ENCODE data around the gene CCDC69.

Gene CCDC69

DNA sequence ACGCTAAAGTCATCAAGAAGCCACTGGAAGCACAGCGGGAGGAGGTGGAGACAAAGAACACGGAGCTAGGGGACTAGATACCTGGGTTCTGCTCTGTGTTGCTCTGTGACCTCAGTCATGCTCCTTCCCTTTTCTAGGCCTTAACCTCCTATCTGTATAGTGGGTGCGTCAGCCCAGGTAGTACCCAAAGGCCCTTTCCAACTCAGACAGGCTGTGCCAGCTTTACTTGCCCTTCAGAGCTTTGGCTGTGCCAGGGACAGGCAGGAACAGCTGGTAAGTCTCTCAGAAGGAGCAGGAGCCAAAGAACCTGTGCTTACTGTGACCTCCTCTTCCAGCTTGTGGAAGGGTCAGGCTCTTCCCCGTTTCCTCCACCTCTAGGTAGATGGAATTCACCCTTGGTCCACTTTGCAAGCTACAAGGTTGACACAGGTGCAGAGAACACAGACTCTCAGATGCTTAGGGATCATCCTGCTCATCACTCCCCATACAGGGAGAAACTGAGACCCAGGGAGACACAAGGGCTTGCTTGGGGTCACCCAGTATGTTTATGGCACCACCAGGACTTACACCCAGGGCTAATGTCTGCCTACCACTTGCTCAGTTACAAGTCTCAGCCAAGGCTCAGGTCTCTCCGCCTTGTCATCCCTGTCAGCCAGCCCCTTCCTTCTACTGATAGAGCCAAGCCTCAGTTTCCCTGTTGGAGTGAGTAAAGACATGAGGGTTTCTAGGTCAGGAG is 1.7 kb downstream of the CCDC69 start:
- H3K27ac ChIP-seq (ENCODE audit: low read length), result peak overlapping the region; percentile 87
- peak overlapping the region; percentile 93 to 94 for H3K4me3 ChIP-seq (ENCODE audit: low read length in 2 of 2)
- H3K9me3 ChIP-seq (ENCODE audit: control insufficient read depth in 2 of 2, low read length in 2 of 2), result no peaks in the 10 kb centered on the region
- peaks cover 61% of the 10 kb centered on the region for H3K4me1 ChIP-seq (ENCODE audit: control insufficient read depth, insufficient read depth, low read length)
- peak overlapping the region; percentile 90 to 93 for H3K9ac ChIP-seq (ENCODE audit: low read length in 2 of 2)
- no peaks in the 10 kb centered on the region for H3K27me3 ChIP-seq (ENCODE audit: control insufficient read depth in 1 of 2, insufficient read depth in 2 of 2, low read length in 2 of 2)
- peaks cover 0 to 2% of the 10 kb centered on the region in 2 donors for H3K36me3 ChIP-seq (ENCODE audit: control insufficient read depth in 2 of 2, insufficient read depth in 2 of 2, low read length in 2 of 2)

DNA sequence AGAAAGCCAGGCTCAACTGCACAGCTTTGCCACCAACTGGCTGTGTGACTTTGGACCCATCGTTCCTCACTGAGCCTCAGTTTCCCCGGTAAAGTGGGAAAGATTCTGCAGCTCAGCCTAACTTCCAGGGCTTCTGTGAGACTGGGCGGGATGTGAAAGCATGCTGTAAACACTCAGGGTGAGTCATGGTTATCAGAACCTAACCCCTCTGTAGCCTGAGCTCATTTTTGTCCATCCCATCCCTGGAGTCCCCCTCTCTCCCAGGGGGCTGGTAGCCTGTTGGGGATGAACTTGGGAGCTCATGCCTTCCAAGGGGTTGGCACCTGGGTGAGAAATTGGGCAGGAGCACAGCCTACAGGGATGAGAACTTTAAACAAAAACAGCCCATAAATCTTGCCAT is 2.3 kb downstream of the CCDC69 start:
- H3K27me3 ChIP-seq (ENCODE audit: control insufficient read depth in 1 of 2, insufficient read depth in 2 of 2, low read length in 2 of 2), result no peaks in the 10 kb centered on the region
- peak overlapping the region; percentile 93 to 94 for H3K4me3 ChIP-seq (ENCODE audit: low read length in 2 of 2)
- peaks cover 64% of the 10 kb centered on the region for H3K4me1 ChIP-seq (ENCODE audit: control insufficient read depth, insufficient read depth, low read length)

GRCh38 chr5:151219789-151220188 is 4.1 kb downstream of the CCDC69 start:
- no peaks in the 10 kb centered on the region for H3K9me3 ChIP-seq (ENCODE audit: control insufficient read depth in 2 of 2, low read length in 2 of 2)

More for the DNA sequence above, 2.3 kb downstream of the CCDC69 start:
- H3K27ac ChIP-seq (ENCODE audit: low read length), result peak overlapping the region; percentile 87
- H3K36me3 ChIP-seq (ENCODE audit: control insufficient read depth in 2 of 2, insufficient read depth in 2 of 2, low read length in 2 of 2), result peaks cover 0 to 2% of the 10 kb centered on the region in 2 donors
- peak overlapping the region; percentile 90 to 93 for H3K9ac ChIP-seq (ENCODE audit: low read length in 2 of 2)
- H3K9me3 ChIP-seq (ENCODE audit: control insufficient read depth in 2 of 2, low read length in 2 of 2), result no peaks in the 10 kb centered on the region

GRCh38 chr5:151219138-151219537 is 4.8 kb downstream of the CCDC69 start:
- H3K36me3 ChIP-seq (ENCODE audit: control insufficient read depth in 2 of 2, insufficient read depth in 2 of 2, low read length in 2 of 2), result peaks cover 5 to 8% of the 10 kb centered on the region in 2 donors
- no peaks in the 10 kb centered on the region for H3K27me3 ChIP-seq (ENCODE audit: control insufficient read depth in 1 of 2, insufficient read depth in 2 of 2, low read length in 2 of 2)
- peak overlapping the region; percentile 49 for H3K27ac ChIP-seq (ENCODE audit: low read length)
- no peak overlapping the region for H3K9ac ChIP-seq (ENCODE audit: low read length in 2 of 2)
- H3K4me1 ChIP-seq (ENCODE audit: control insufficient read depth, insufficient read depth, low read length), result peaks cover 79% of the 10 kb centered on the region
- no peaks in the 10 kb centered on the region for H3K9me3 ChIP-seq (ENCODE audit: control insufficient read depth in 2 of 2, low read length in 2 of 2)
- H3K4me3 ChIP-seq (ENCODE audit: low read length in 2 of 2), result no peak overlapping the region

More at GRCh38 chr5:151219789-151220188, 4.1 kb downstream of the CCDC69 start:
- Histone ChIP-seq H3K27me3 (ENCODE audit: control insufficient read depth in 1 of 2, insufficient read depth in 2 of 2, low read length in 2 of 2) (no peaks in the 10 kb centered on the region), H3K36me3 (ENCODE audit: control insufficient read depth in 2 of 2, insufficient read depth in 2 of 2, low read length in 2 of 2) (peaks cover 4 to 5% of the 10 kb centered on the region in 2 donors), H3K4me3 (ENCODE audit: low read length in 2 of 2) (peak overlapping the region in 1 of 2 donors; percentile 40), H3K9ac (ENCODE audit: low read length in 2 of 2) (no peak overlapping the region), H3K27ac (ENCODE audit: low read length) (peak overlapping the region; percentile 46), H3K4me1 (ENCODE audit: control insufficient read depth, insufficient read depth, low read length) (peaks cover 77% of the 10 kb centered on the region)

DNA sequence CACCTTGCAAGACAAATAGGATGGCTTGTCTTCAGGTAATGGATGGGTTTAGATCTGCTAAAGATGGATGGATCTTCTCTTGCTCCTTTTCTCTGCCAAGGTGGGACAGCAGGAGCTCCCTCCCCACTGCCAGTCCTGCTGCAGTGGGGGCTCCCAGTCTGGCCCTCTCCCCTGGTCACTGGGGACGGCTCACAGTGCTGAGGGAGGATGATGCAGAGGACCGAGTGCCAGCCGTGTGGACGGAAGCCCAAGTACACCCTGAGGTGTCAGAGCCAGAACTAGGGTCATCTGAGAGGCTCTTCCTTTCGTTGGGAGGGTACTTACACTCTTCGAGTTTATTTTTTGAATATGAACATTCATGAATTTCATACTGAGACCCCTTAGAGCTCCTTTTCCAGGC is 5.7 kb downstream of the CCDC69 start:
- Histone ChIP-seq H3K9ac (ENCODE audit: low read length in 2 of 2) (no peak overlapping the region), H3K27me3 (ENCODE audit: control insufficient read depth in 1 of 2, insufficient read depth in 2 of 2, low read length in 2 of 2) (no peaks in the 10 kb centered on the region), H3K27ac (ENCODE audit: low read length) (peak overlapping the region; percentile 64), H3K4me1 (ENCODE audit: control insufficient read depth, insufficient read depth, low read length) (peaks cover 85% of the 10 kb centered on the region), H3K4me3 (ENCODE audit: low read length in 2 of 2) (no peak overlapping the region), H3K9me3 (ENCODE audit: control insufficient read depth in 2 of 2, low read length in 2 of 2) (no peaks in the 10 kb centered on the region), H3K36me3 (ENCODE audit: control insufficient read depth in 2 of 2, insufficient read depth in 2 of 2, low read length in 2 of 2) (peaks cover 5 to 8% of the 10 kb centered on the region in 2 donors)

- Histone ChIP-seq H3K27ac (ENCODE audit: low read length) (no peak overlapping the region), H3K4me3 (ENCODE audit: low read length in 2 of 2) (no peak overlapping the region), H3K27me3 (ENCODE audit: control insufficient read depth in 1 of 2, insufficient read depth in 2 of 2, low read length in 2 of 2) (no peaks in the 10 kb centered on the region), H3K9me3 (ENCODE audit: control insufficient read depth in 2 of 2, low read length in 2 of 2) (no peaks in the 10 kb centered on the region), H3K9ac (ENCODE audit: low read length in 2 of 2) (no peak overlapping the region), H3K4me1 (ENCODE audit: control insufficient read depth, insufficient read depth, low read length) (peaks cover 76% of the 10 kb centered on the region), H3K36me3 (ENCODE audit: control insufficient read depth in 2 of 2, insufficient read depth in 2 of 2, low read length in 2 of 2) (peaks cover 5 to 8% of the 10 kb centered on the region in 2 donors)
Measured at GRCh38 chr5:151216781-151217180, 7.1 kb downstream of the CCDC69 start.

DNA sequence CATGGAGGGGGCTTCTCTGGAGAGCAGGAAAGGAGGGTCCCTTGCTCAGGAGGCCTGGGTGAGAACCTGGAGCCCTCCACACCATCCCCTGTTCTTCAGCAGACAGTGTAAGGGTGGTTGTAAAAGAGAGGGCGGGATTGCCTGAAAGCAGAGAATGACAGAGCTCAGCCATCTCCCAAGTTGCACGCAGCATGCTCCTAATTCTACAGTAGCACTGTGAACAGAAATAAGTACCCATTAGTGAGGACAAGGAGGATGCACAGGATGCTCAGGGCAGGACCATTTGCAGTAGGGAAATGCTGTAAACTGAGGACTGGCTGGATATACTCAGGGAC is 8.4 kb downstream of the CCDC69 start:
- Histone ChIP-seq H3K4me3 (ENCODE audit: low read length in 2 of 2) (no peak overlapping the region), H3K4me1 (ENCODE audit: control insufficient read depth, insufficient read depth, low read length) (peaks cover 66% of the 10 kb centered on the region)

GRCh38 chr5:151214614-151215545 is 9.0 kb downstream of the CCDC69 start:
- Histone ChIP-seq H3K27me3 (ENCODE audit: control insufficient read depth in 1 of 2, insufficient read depth in 2 of 2, low read length in 2 of 2) (no peaks in the 10 kb centered on the region), H3K4me3 (ENCODE audit: low read length in 2 of 2) (peak overlapping the region; percentile 22 to 40), H3K27ac (ENCODE audit: low read length) (peak overlapping the region; percentile 69), H3K36me3 (ENCODE audit: control insufficient read depth in 2 of 2, insufficient read depth in 2 of 2, low read length in 2 of 2) (peaks cover 2 to 8% of the 10 kb centered on the region in 2 donors), H3K9ac (ENCODE audit: low read length in 2 of 2) (peak overlapping the region in 1 of 2 donors; percentile 56), H3K4me1 (ENCODE audit: control insufficient read depth, insufficient read depth, low read length) (peaks cover 59% of the 10 kb centered on the region), H3K9me3 (ENCODE audit: control insufficient read depth in 2 of 2, low read length in 2 of 2) (no peaks in the 10 kb centered on the region)

More for the DNA sequence above, 8.4 kb downstream of the CCDC69 start:
- Histone ChIP-seq H3K9me3 (ENCODE audit: control insufficient read depth in 2 of 2, low read length in 2 of 2) (no peaks in the 10 kb centered on the region), H3K9ac (ENCODE audit: low read length in 2 of 2) (no peak overlapping the region), H3K27ac (ENCODE audit: low read length) (peak overlapping the region; percentile 69), H3K36me3 (ENCODE audit: control insufficient read depth in 2 of 2, insufficient read depth in 2 of 2, low read length in 2 of 2) (peaks cover 5 to 8% of the 10 kb centered on the region in 2 donors), H3K27me3 (ENCODE audit: control insufficient read depth in 1 of 2, insufficient read depth in 2 of 2, low read length in 2 of 2) (no peaks in the 10 kb centered on the region)

DNA sequence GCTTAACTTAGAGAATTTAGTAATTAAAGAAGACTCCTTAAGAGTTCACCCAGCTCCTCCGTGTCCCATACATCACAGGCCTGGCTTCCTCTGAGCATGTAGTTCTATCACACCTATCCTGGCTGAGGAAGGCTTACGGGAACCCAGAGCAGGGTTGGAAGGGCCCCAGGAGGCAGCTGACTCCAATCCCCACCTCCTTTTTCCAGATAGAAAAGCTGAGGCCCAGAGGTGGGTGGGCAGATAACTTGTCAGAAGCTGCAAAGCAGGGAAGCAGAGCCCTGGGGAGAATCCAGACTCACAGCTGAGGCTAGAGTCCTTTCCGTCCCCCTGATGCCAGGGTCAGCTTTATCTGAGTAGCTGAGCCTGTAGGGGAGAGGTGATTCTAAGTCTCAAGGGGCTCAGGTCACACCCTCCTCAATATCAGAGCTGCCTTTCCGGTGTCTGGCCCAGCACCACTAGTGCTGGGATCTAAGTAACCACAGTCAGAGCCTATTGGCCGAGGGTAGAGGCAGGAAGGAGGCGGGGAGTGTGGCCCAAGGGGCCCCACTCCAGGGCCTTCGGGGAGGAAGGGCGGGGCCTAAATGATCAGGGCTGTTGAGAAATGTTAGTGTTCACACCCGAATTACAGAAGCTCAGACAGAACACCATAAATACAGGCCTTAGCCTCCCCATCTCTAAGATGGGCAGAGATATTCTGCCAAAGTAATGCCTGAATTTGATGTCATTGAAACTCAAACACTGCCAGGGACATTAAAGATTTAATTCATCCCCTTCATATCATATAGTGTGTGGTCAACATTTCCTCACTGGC is 9.9 kb downstream of the CCDC69 start:
- Histone ChIP-seq H3K4me1 (ENCODE audit: control insufficient read depth, insufficient read depth, low read length) (peaks cover 58% of the 10 kb centered on the region), H3K27ac (ENCODE audit: low read length) (peak overlapping the region; percentile 69), H3K9ac (ENCODE audit: low read length in 2 of 2) (peak overlapping the region; percentile 55 to 56), H3K9me3 (ENCODE audit: control insufficient read depth in 2 of 2, low read length in 2 of 2) (no peaks in the 10 kb centered on the region), H3K27me3 (ENCODE audit: control insufficient read depth in 1 of 2, insufficient read depth in 2 of 2, low read length in 2 of 2) (no peaks in the 10 kb centered on the region), H3K4me3 (ENCODE audit: low read length in 2 of 2) (peak overlapping the region; percentile 22 to 40), H3K36me3 (ENCODE audit: control insufficient read depth in 2 of 2, insufficient read depth in 2 of 2, low read length in 2 of 2) (peaks cover 2 to 8% of the 10 kb centered on the region in 2 donors)

GRCh38 chr5:151212406-151212798 is 11.5 kb downstream of the CCDC69 start:
- no peaks in the 10 kb centered on the region for H3K27me3 ChIP-seq (ENCODE audit: control insufficient read depth in 1 of 2, insufficient read depth in 2 of 2, low read length in 2 of 2)
- H3K36me3 ChIP-seq (ENCODE audit: control insufficient read depth in 2 of 2, insufficient read depth in 2 of 2, low read length in 2 of 2), result peaks cover 2 to 8% of the 10 kb centered on the region in 2 donors
- peak overlapping the region; percentile 24 for H3K27ac ChIP-seq (ENCODE audit: low read length)
- no peak overlapping the region for H3K4me3 ChIP-seq (ENCODE audit: low read length in 2 of 2)
- no peak overlapping the region for H3K9ac ChIP-seq (ENCODE audit: low read length in 2 of 2)
- peaks cover 51% of the 10 kb centered on the region for H3K4me1 ChIP-seq (ENCODE audit: control insufficient read depth, insufficient read depth, low read length)
- H3K9me3 ChIP-seq (ENCODE audit: control insufficient read depth in 2 of 2, low read length in 2 of 2), result no peaks in the 10 kb centered on the region

All from stomach smooth muscle (tissue), 2 donors.